OCI-LY7 (cell line): ENCODE measurements around the gene CCNL1. TPM values are rescaled to one million over a fixed set of nuclear protein-coding genes. Genes with fewer than 3 reads are reported as not detected.
"Not testable (repeated sequence)": the region's sequence is repeated elsewhere in the genome, so short reads cannot be mapped to it uniquely, and the experiment has no call there.

Source experiments
- BruUV-seq: library from RNA; stranded (reverse); fragments of 400-500 nt; replicated peaks from 2 replicates; lab custom pipeline; 2021; lab: Mats Ljungman, UMichigan
- CTCF ChIA-PET: fragments of 300-600 bp; sonication (Branson Sonifier 250); formaldehyde crosslinking; loops from one replicate; lab custom pipeline; 2022; ENCODE audit warnings: antibody characterized with exemption; ENCODE audit not compliant: unreplicated experiment; lab: Charles Lee
- POLR2A ChIA-PET: fragments of 300-600 bp; sonication (Branson Sonifier 250); formaldehyde crosslinking; loops from one replicate; lab custom pipeline; 2022; ENCODE audit warnings: antibody characterized with exemption; lab: Charles Lee
- DNase-seq: peaks from one replicate; pipeline ENCODE4 v3.0.0-alpha.2; 2015; ENCODE audit warnings: low spot score
- H2AFZ ChIP-seq: fragments of 200-600 bp; sonication (generic), shearing (Covaris generic); 2 replicates; pipeline ENCODE4 v1.6.1; 2014; ENCODE audit warnings: mild to moderate bottlenecking, antibody characterized with exemption, low read length, moderate library complexity
- H3K27ac ChIP-seq: fragments of 200-600 bp; sonication (generic); 2 replicates; pipeline ENCODE4 v1.5.1; 2014; ENCODE audit warnings: mixed run types, low read depth, mild to moderate bottlenecking, moderate library complexity, low read length, inconsistent platforms; ENCODE audit not compliant: poor library complexity, severe bottlenecking
- H3K36me3 ChIP-seq: fragments of 200-600 bp; sonication (generic); 2 replicates; pipeline ENCODE4 v1.6.1; 2014; ENCODE audit warnings: mild to moderate bottlenecking, antibody characterized with exemption, low read length, moderate library complexity, mixed read lengths; ENCODE audit not compliant: insufficient read depth
- H3K4me1 ChIP-seq: fragments of 200-600 bp; sonication (generic); 2 replicates; pipeline ENCODE4 v1.5.1; 2014; ENCODE audit warnings: mild to moderate bottlenecking, low read length; ENCODE audit not compliant: insufficient read depth, poor library complexity, severe bottlenecking
- H3K4me2 ChIP-seq: fragments of 200-600 bp; sonication (generic); 2 replicates; pipeline ENCODE4 v1.6.1; 2014; ENCODE audit warnings: mild to moderate bottlenecking, low read length
- H3K4me3 ChIP-seq: fragments of 200-600 bp; sonication (generic); 2 replicates; pipeline ENCODE4 v1.5.1; 2014; ENCODE audit warnings: mild to moderate bottlenecking, low read depth, low read length; ENCODE audit not compliant: poor library complexity, severe bottlenecking
- H3K79me2 ChIP-seq: fragments of 200-600 bp; sonication (generic); 2 replicates; pipeline ENCODE4 v1.6.1; 2016; ENCODE audit warnings: low read depth, mild to moderate bottlenecking, low read length, moderate library complexity, mixed read lengths; ENCODE audit not compliant: insufficient read depth
- H3K9me2 ChIP-seq: fragments of 200-600 bp; sonication (generic); 2 replicates; pipeline ENCODE4 v1.6.1; 2016; ENCODE audit warnings: mild to moderate bottlenecking, low read length, mixed read lengths; ENCODE audit not compliant: insufficient read depth
- H3K9me3 ChIP-seq: fragments of 200-600 bp; sonication (generic); 2 replicates; pipeline ENCODE4 v1.6.1; 2014; ENCODE audit warnings: mild to moderate bottlenecking, mixed run types, low read length, mixed read lengths
- H4K20me1 ChIP-seq: fragments of 200-600 bp; sonication (generic); 2 replicates; pipeline ENCODE4 v1.6.1; 2014; ENCODE audit warnings: mild to moderate bottlenecking, antibody characterized with exemption, low read length, moderate library complexity, mixed read lengths; ENCODE audit not compliant: insufficient read depth
- CTCF ChIP-seq: fragments of 200-600 bp; sonication (generic); conservative IDR thresholded peaks from 2 replicates; pipeline ENCODE4 v1.5.1; 2014; ENCODE audit warnings: mild to moderate bottlenecking, antibody characterized with exemption, low read length, moderate library complexity, mixed read lengths
- EZH2phosphoT487 ChIP-seq: fragments of 200-600 bp; sonication (generic); IDR thresholded peaks from 2 replicates; pipeline ENCODE4 v1.6.1; 2018; ENCODE audit warnings: low read depth, borderline replicate concordance, mild to moderate bottlenecking, mixed run types, antibody characterized with exemption, low read length, moderate library complexity, mixed read lengths
- intact Hi-C: fragments of 100-400 bp; cut with micrococcal nuclease; formaldehyde crosslinking; loops from one replicate; pipeline ENCODE4 v1.10.0; 2022; ENCODE audit not compliant: unreplicated experiment
- total RNA-seq, 2 experiments: library from RNA; depleted of rRNA in 1 of 2; stranded (reverse); fragments of >200 nt in 1 of 2; shearing (Covaris generic) in 1 of 2; gene quantifications; 2 replicates each; pipeline ENCODE4 v1.2.3, GENCODE V29; 2014 to 2022

CCNL1 gene
- total RNA-seq, 2 experiments from 2014 or later: 158 to 280 TPM

GRCh38 chr3:157179365-157179803 is 19.4 kb upstream of the CCNL1 start:
- POLR2A ChIA-PET: no interaction called here
- TF ChIP-seq CTCF (no peak), EZH2phosphoT487 (no peak)
- intact Hi-C loops: loop anchor here (10.0 kb wide), 1 partner anchor 1325 kb away; the partner anchor contains the start of gene SLC33A1
- no peak for DNase-seq
- Histone ChIP-seq H3K79me2 (peaks cover 23% of the 10 kb centered on the region; the same call in 1 of the 2 replicates), H3K27ac (no peak overlapping the region), H2AFZ (no peak overlapping the region), H3K4me2 (no peak overlapping the region), H3K4me3 (no peak overlapping the region), H4K20me1 (no peaks in the 10 kb centered on the region), H3K36me3 (peaks cover 12% of the 10 kb centered on the region; the same call in 1 of the 2 replicates), H3K9me2 (no peaks in the 10 kb centered on the region), H3K9me3 (peaks cover 8% of the 10 kb centered on the region; the same call in 1 of the 2 replicates), H3K4me1 (peaks cover 7% of the 10 kb centered on the region)
- CTCF ChIA-PET: no interaction called here
- BruUV-seq: no TSS peak

GRCh38 chr3:157178503-157179364 is 18.8 kb upstream of the CCNL1 start:
- H3K4me3 ChIP-seq, H4K20me1 ChIP-seq, CTCF ChIA-PET, H2AFZ ChIP-seq, DNase-seq, BruUV-seq, H3K4me2 ChIP-seq, H3K9me2 ChIP-seq, H3K27ac ChIP-seq, H3K9me3 ChIP-seq, POLR2A ChIA-PET: not testable (repeated sequence)
- intact Hi-C loops: loop anchor here (10.0 kb wide), 1 partner anchor 1324 kb away; the partner anchor contains the start of gene SLC33A1
- Histone ChIP-seq H3K4me1 (peaks cover 13% of the 10 kb centered on the region), H3K36me3 (peaks cover 12% of the 10 kb centered on the region; the same call in 1 of the 2 replicates), H3K79me2 (peaks cover 23% of the 10 kb centered on the region; the same call in 1 of the 2 replicates)

- H3K4me2 ChIP-seq, H3K9me2 ChIP-seq, H2AFZ ChIP-seq, H3K4me3 ChIP-seq, H4K20me1 ChIP-seq, DNase-seq, CTCF ChIA-PET, H3K27ac ChIP-seq, BruUV-seq, H3K9me3 ChIP-seq: not testable (repeated sequence)
- Histone ChIP-seq H3K36me3 (peaks cover 12% of the 10 kb centered on the region; the same call in 1 of the 2 replicates), H3K79me2 (peaks cover 23% of the 10 kb centered on the region; the same call in 1 of the 2 replicates), H3K4me1 (peaks cover 17% of the 10 kb centered on the region)
- intact Hi-C loops: loop anchor here (10.0 kb wide), 1 partner anchor 1323 kb away; the partner anchor contains the start of gene SLC33A1
- POLR2A ChIA-PET: interaction anchor here (7.1 kb wide), 1 partner anchor 15 kb away, joined by 245 read pairs; the partner anchor contains the start of gene CCNL1
Measured at GRCh38 chr3:157177801-157178453, 18.0 kb upstream of the CCNL1 start.
